HG03025 (cell line): ENCODE measurements around the gene BICRA.
"Not testable (repeated sequence)": the region's sequence is repeated elsewhere in the genome, so short reads cannot be mapped to it uniquely, and the experiment has no call there.

ENCODE experiments used
- ATAC-seq: cut with Tn5 transposase; IDR thresholded peaks from one replicate; pipeline ENCODE4 v1.9.1; 2021; ENCODE audit warnings: mild to moderate bottlenecking, moderate library complexity; ENCODE audit not compliant: unreplicated experiment, low FRiP score

Gene BICRA

GRCh38 chr19:47658431-47659348, 49.8 kb downstream of the BICRA start:
- no peak for ATAC-seq

GRCh38 chr19:47660435-47660832, 51.5 kb downstream of the BICRA start:
- ATAC-seq = no peak

GRCh38 chr19:47661161-47661560, 52.2 kb downstream of the BICRA start:
- ATAC-seq = no peak

- no peak for ATAC-seq
Measured at GRCh38 chr19:47661611-47662010, 52.7 kb downstream of the BICRA start.

- ATAC-seq = no peak
Measured at GRCh38 chr19:47663435-47663910, 54.5 kb downstream of the BICRA start.

GRCh38 chr19:47663911-47664771, 55.2 kb downstream of the BICRA start:
- no peak for ATAC-seq

- not testable (repeated sequence) for ATAC-seq
Measured at GRCh38 chr19:47668556-47668955, 59.6 kb downstream of the BICRA start.

- ATAC-seq = no peak
Measured at GRCh38 chr19:47670736-47671135, 61.8 kb downstream of the BICRA start.

- no peak for ATAC-seq
Measured at GRCh38 chr19:47671499-47671898, 62.6 kb downstream of the BICRA start.

- no peak for ATAC-seq
Measured at GRCh38 chr19:47673426-47673825, 64.5 kb downstream of the BICRA start.

GRCh38 chr19:47674548-47674947, 65.6 kb downstream of the BICRA start:
- ATAC-seq = no peak

GRCh38 chr19:47675271-47675670, 66.3 kb downstream of the BICRA start:
- no peak for ATAC-seq

- no peak for ATAC-seq
Measured at GRCh38 chr19:47675859-47676258, 66.9 kb downstream of the BICRA start.

- ATAC-seq = no peak
Measured at GRCh38 chr19:47676811-47677210, 67.9 kb downstream of the BICRA start.

- no peak for ATAC-seq
Measured at GRCh38 chr19:47679251-47679900, 70.4 kb downstream of the BICRA start.

GRCh38 chr19:47679922-47680857, 71.3 kb downstream of the BICRA start:
- ATAC-seq = no peak

- no peak for ATAC-seq
Measured at GRCh38 chr19:47680858-47681332, 72.0 kb downstream of the BICRA start.

GRCh38 chr19:47681388-47681787, 72.5 kb downstream of the BICRA start:
- ATAC-seq = no peak

- ATAC-seq = no peak
Measured at GRCh38 chr19:47681936-47682335, 73.0 kb downstream of the BICRA start.
